ENCODE data around the gene DOCK10.

DOCK10 gene

DNA sequence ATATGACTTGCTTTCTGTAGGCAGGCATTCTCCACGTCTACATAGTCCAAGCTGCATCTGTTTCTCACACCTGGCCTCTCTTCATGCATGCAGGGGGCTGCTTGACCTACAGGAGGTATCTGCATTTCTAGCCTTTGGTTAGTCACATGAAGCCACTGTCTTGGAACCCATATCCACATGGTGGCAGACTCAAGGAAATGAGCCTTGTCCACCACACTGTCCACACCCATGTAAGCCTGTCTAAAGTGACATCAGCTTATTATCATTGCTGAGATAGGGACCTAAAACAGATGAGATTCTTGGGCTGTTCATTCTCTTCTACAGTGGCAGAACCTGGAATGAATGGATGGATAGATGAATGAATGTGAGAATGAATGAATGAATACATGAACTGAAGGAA lies 160.4 kb downstream of the DOCK10 start:
- no peak for DNase-seq (ENCODE audit: low spot score)

DNA sequence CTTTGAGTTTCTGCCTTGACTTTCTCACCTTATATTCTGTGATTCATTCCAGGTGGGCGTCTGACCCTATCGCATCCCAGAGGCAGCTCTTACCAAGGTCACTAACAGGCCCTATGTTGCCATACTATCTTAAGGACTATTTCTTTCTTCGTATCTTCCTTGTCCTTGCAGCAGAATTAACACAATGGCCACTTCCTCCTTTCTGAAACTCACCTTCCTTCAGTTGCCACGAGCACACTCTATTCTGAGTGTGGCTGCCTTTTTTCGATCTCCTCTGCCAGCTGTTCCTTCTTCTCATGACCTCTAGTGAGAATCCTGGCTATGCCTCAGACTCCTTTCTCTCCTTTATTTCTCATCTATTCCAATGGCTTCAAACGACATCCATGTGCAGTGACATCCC lies 165.7 kb downstream of the DOCK10 start:
- no peak for DNase-seq (ENCODE audit: low spot score)

DNA sequence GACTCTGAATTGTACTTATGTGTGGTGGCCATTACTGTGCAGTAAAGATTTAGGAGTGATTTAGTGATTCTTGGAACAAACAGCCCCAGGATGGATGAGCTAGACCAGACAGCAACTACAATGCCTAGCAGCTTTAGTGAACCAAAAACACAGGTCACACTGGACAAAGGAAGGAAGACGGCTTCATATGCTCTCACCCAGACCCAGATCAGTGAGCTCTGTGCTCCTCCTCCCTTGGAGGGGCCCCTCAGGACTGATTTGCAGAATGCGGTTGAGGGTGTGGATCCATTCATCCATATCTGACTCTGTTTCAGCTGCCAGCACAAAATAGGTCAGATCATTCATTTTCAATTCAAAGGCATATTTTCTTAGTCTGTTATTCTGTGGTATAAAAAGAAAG lies 166.4 kb downstream of the DOCK10 start:
- DNase-seq (ENCODE audit: low spot score): no peak

DNA sequence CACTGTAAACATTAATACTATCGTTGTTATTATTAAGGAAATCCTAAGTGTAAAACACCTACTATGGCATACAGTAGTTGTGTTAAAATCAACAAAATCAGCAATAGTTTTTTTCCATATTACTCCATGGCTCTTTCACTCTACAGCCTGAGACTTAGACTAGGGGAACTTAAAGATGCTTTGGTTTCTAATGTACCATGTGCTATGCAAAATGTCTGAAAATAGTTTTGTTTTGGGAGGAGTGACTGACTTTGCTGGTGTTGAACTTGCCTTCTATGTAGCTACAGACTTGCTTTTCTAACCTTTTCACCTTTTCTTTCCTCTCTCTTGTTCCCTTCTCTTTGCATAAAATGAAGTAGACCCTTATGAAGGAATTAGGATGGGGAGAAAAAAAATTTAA lies 167.1 kb downstream of the DOCK10 start:
- no peak for DNase-seq (ENCODE audit: low spot score)

DNA sequence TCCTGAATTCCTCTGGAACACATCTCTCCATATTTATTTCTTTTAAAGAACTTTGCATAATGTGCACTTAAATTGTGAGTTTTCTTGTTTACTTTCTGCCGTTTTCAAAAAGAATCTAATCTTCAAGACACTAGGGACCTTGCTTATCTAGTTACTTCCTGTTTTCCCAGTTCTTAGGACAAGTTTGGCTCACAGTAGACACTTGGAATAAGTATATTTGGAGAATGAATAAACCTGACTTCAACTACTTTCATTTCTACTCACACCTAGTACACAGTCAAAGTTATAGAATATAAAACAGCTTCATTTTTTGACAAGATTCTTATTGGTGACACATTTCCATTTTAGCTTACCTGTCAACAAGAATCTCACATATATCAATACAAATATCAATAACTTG lies 170.5 kb downstream of the DOCK10 start:
- DNase-seq (ENCODE audit: low spot score): no peak

DNA sequence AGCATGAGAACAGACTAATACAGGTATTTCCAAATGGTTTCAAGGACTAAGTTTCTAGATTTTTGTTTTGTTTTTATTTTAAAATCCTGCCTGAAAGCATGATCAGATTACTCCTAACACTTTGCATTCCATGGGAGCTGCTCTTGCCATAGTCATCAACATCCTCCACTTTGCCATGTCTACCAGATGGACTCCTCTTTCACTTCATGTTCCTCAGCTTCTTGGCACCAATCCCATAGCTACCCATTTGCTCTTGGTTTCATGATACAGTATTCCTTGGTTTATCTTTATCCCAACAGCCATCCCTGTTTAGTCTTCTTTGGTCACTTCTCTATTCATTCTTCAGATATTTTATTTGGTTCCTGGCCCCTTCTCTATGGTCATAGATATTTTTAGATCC lies 171.9 kb downstream of the DOCK10 start:
- no peak for DNase-seq (ENCODE audit: low spot score)

DNA sequence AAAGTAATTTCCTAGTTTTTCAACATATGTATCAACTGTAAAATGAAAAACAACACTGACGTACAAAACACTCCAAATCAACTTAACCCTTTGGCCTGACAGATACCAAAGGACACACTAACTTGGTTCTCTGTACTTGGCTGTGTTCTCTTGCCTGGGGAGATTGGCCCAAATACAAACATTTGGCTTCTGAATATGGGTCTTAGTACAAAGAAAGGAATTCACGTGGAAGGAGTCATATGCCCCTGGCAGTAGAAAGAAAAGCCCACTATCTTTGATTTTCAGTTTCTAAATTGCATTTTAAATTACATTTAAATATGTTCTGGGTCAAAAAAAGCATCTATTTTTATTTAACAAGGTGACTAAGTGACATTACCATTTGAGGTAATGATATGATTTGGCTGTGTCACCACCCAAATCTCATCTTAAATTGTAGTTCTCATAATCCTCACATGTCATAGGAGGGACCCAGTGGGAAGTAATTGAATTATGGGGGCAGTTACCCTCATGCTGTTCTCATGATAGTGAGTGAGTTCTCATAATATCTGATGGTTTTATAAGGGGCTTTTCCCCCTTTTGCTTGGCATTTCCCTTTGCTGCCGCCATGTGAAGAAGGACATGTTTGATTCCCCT lies 172.6 kb downstream of the DOCK10 start:
- DNase-seq (ENCODE audit: low spot score): no peak

DNA sequence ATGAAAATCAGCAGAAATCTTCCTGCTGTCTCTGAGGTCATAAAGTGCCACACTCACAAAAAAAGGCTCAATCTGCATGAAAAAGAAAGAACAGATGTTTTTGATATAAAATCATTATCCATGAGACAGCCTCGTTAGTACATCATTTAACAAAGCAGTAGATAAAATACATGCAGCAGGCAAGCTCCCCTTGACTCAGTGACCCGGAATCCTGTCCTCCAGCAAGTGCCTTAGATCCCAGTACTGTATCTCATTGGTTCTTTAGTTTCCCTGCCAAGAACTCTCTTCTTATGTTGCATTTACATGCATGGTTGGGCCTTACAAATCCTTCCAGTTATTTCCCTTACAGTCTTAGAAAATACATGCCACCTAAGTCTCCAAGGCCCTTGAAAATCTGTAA lies 177.3 kb downstream of the DOCK10 start:
- DNase-seq (ENCODE audit: low spot score): no peak

DNA sequence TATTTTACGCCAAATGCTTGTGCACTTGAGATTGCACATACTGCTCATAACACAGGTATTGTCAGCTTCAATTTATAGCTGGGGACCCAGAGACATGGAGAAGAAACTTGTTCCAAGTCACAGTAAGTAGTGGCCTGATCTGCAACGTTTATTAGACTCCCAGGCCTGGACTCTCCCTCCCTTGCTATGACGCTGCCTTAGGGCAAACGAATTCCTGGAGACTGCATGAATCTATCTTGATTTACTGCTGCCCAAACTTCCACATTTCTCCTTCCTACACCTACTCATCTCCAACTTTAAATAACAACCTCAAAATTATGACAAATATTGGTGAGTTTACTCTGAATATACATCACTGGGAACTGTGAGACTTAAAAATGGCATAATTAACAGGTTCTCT lies 181.0 kb downstream of the DOCK10 start:
- DNase-seq (ENCODE audit: low spot score): no peak

DNA sequence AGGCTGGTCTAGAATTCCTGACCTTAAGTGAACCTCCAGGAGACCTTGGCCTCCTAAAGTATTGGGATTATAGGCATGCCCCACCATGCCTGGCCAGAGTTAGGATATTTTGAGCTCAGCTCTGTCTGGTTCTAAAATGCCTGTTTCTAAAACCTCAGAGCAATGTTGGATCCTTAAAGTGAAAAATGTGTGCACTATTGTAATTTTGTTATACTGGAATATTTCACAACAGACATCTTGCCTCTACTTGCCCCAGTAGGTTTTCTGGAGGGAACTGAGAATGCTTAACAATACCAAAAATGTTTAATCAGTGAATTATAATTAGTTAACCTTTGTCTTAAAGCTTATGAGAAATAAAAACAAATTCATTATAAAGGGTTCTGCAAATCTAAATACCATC lies 181.5 kb downstream of the DOCK10 start:
- DNase-seq (ENCODE audit: low spot score): no peak

DNA sequence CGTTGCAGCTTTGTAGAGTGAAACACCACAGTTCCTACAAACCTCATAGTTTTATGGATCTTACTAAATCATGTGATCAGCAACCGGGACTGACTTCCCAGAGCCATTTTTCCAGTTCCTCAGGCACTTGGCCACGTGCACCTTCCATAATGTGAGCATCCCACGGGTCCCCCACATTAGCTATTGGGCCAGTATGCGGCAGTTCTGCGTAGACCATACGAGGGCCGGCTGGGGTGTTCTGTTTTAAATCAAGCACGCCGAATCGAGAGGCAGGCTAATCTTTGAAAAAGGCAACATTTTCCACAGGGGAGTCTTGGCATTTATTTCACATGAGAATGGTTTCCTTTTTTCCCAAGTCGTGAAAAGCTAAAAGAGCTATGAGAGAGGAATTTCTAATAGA lies 190.5 kb downstream of the DOCK10 start:
- no peak for DNase-seq (ENCODE audit: low spot score)

DNA sequence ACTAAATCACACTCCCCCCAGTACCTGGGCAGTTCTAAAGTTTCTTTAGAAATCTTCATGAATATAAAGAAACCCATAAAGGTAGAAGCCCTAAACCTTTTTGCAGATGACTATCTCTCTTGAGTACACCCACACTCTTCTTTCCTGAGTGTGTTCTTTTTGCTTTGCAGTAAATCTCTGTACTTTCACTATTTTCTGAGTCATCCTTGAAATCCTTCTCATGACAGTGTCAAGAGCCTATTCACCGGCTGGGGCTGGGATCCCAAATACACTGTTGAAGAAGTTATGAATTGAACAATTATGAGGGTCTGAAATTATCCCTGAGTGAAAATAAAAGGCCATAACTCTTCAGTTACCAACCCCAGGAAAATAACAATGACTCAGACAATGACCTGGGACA lies 192.2 kb downstream of the DOCK10 start:
- DNase-seq (ENCODE audit: low spot score): peak; percentile 23

DNA sequence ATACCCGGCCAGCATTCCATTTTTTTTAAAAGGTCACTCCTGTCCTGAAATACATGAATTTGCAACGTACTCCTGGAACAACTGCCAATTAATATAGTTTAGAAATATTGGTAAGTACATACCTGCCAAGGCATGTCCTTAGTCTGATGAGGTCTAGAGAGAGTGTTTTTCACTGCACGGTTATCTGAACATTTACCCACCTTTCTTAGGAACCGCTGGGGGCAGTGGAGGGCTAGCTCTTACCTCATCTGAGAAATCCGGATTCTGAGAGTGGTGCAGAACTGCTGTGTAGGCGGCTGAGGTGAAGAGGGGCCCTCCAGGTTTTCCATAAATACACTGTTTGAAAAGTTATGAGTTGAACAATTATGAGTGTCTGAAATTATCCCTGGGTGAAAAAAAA lies 193.0 kb downstream of the DOCK10 start:
- DNase-seq (ENCODE audit: low spot score): no peak

DNA sequence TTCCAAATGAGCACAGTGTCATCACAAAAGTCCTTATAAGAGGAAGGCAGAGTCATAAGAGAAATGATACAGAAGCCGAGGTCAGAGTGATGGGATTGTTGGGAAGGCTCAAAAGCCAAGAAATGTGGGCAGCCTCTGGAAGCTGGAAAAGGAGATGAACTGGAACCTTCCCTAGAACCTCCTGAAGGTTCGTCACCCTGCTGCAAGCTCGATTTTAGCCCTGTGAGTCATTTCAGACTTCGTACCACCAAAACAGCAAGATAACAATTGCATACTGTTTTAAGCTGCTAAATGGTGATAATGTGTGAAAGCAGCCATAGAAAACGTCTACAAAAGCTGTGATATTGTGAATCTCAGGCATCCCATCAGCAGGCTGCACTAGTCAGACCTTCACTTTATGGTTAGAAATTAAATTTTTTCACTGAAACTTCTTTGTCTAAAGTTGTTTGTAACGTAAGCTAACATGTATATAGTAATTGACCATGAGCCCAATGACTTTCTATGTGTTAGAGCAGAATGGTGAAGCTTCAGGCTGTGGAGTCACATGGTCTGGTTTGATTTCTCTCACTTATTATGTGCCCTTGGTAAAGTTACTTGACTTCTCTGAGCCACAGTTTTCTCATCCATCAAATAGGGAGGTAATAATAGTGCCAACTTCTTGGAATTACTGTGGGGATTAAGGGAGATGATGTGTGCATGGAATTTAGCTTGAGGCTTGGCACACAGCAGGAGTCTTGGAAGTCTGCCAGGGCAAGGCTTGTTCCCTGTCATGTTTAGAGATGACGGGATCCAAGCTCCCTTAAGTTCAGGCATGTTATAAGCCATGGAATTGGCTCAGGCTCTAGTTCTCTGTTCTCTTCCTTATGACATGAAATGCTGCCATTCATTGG lies 194.1 kb downstream of the DOCK10 start:
- DNase-seq (ENCODE audit: low spot score): peak; percentile 28

DNA sequence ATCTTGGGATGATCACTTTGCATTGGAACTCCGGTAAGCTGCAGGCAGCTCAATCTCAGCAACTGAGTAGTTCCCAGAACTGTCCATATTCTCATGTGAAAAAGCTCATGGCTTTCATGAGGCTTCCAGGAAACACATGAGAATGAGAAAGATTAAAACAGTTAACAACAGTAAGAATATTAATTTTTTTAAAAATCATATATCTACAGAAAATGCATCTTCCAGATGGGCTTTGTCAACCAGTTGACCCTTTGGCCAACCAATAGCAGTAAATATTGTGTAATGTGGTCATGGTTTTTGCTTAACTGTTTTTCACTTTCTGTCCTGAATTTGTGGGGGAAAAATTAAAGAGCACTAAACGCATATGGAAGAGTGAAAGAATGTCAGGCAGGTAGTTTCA lies 194.9 kb downstream of the DOCK10 start:
- DNase-seq (ENCODE audit: low spot score): no peak

DNA sequence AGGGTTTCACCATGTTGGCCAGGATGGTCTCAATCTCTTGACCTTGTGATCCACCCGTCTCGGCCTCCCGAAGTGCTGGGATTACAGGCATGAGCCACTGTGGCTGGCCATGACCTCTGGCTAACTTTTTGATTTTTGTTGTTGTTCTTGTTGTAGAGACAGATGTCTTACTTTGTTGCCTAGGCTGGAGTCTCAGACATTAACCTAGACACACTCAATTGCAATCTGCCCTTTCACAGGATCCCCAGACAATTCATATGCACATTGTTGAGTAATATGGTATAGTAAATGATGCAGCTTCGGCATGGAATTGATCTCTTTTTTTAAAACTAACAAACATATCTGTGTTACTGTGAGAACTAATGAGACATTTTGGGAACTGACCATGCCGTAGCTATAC lies 195.6 kb downstream of the DOCK10 start:
- no peak for DNase-seq (ENCODE audit: low spot score)

DNA sequence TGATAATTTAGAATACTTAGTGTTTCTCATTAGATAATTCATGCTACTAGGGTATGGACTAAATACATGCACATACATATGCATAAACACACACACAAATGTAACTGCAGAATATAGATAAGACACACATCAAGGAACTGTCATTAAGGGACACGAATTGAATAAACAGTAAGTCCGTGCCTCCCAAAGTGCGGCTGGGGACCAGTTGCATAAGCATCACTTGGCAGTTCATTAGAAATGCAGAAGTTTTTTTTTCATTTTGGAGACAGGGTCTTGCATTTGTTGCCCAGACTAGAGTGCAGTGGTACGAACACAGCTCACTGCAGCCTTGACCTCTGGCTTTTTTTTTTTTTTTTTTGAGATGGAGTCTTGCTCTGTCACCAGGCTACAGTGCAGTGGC lies 196.1 kb downstream of the DOCK10 start:
- no peak for DNase-seq (ENCODE audit: low spot score)

DNA sequence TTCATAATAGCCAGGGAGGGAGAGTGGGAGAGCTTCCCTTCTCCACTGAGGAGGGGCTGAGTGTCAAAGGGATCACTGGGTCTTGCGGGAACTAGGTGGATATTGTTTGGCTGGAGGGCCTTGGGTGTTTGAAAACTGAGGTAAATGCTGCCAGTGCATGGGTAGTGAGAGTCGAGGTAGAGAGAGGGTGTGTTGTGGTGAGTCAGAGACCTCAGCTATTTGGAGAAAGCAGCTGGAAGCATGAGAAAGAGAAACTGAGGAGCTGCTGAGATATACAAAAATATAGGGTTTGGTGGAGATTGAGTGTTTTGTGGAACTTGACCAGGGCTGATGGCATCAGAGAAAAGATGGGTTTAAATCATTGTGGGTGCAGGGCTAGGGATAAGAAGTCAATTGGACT lies 199.1 kb downstream of the DOCK10 start:
- DNase-seq (ENCODE audit: low spot score): no peak

DNA sequence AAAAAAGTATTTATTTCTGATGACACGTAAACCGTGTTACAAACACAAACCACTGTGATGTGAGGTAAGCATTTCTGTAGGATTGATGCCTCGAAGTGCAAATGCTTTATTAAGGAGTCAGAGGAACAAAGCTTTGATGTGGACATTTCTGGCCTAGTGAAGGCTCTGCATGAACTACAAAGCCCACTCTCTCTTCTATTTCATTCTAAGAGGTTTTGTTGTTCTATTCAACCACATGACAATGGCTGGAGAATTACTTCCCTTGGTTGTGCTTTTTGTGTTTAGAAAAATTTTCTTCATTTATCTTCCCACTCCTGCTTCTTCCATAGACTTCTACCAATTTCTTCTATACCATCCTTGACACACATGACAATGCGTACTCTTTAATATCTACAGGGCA lies 200.4 kb downstream of the DOCK10 start:
- no peak for DNase-seq (ENCODE audit: low spot score)

DNA sequence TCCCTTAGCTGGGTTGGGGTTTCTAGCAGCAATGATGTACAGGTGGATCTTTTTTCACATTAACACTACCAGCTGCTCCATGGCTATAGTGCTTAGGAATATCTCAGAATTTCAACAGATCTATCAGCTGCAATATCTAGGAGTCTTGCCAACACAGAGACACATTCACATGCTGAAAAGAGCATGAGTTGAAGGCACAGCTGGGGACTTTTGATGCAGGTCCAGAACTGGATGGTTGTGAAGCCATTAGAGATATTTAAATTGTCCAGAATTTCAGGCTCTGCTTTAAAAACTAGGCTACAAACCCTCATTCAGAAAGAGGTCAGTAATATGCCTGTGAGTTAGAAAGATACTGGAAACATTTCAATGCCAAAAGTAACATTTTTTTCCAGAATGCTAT lies 203.9 kb downstream of the DOCK10 start:
- no peak for DNase-seq (ENCODE audit: low spot score)

DNA sequence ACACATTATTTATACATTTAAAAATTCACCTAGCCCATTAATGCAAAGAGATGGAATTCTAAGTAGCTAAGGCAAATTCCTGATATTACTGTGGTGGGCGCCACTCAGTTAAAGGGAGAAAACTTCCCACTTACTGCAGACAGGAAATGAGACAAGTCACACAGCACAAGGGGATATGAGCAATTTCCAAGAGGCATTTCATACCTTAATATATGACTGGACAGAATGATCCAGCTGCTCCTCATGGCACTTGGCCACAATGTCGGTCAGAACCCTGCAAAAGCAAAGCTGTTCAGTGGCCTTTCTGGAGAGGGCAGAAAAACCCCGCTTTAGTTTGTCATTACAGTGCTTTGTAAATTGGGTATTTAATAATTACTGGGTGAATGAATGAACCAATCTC lies 204.7 kb downstream of the DOCK10 start:
- DNase-seq (ENCODE audit: low spot score): no peak

DNA sequence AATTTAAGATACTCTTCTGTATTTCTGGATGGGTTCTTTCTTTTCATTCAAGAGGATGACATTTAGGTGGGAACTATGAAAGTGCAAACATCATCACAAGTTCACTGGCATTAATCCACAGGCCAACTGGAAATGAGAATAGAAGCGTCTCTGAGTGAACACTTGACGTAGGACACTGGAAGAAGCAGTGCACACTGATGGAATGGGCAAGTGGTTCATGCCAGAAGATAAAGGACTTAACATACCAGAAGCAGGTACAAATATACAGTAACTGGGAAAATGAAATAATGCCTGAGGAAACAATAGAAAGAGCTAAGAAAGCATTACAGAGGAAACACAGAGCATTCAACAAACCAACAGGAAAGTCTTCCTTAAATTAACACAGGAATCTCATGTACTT lies 205.2 kb downstream of the DOCK10 start:
- no peak for DNase-seq (ENCODE audit: low spot score)

DNA sequence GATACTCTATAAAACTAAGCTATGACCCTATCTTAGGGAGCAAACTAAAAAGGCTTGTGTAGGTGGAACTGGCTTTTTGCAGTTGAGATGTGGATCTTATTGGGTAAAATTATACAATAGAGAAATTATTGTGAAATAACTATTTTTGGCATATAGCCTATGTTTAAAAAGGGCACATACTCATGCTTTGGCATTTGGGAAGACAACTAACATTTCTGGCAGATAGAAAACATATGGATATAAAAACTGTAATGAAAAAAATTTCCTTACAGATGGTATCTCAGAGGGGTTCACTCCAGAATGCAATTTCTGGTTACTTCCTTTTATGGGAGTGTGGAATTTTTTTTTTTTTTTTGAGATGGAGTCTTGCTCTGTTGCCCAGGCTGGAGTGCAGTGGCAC lies 206.0 kb downstream of the DOCK10 start:
- no peak for DNase-seq (ENCODE audit: low spot score)

DNA sequence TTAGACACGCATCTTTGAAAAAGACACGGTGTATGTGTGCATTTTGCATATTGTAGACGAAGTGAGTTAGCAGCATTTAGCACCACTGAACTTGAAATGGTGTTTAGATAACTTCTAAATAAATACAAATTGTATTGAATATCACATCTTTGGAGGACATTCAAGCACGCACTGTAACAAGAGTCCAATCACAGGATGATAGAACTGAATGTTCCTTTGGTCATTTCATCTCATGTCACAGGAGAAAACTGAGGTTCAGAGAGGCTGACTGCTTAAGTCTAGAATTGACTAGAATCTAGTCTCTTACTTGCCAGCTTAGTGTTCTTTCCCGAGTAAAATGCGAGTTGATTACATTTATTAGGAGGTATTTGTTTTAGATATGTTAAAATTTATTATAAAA lies 206.9 kb downstream of the DOCK10 start:
- DNase-seq (ENCODE audit: low spot score): no peak

Measured in putamen (tissue), 1 donor.